Middle frontal gyrus (tissue), 1 donor: ENCODE results near the gene CELF4.
"Not testable (repeated sequence)": the region's sequence is repeated elsewhere in the genome, so short reads cannot be mapped to it uniquely, and the experiment has no call there.

Source experiments
- DNase-seq: peaks from one replicate; pipeline ENCODE4 v3.0.0-alpha.2; 2015; ENCODE audit warnings: low spot score; ENCODE audit errors: extremely low spot score

CELF4 gene

GRCh38 chr18:37364237-37364636 lies 201.4 kb downstream of the CELF4 start:
- no peak for DNase-seq

GRCh38 chr18:37362158-37362890 lies 203.3 kb downstream of the CELF4 start:
- no peak for DNase-seq

- DNase-seq, result no peak
These were observed 204.1 kb downstream of the CELF4 start for GRCh38 chr18:37361335-37362157.

GRCh38 chr18:37358061-37358460 lies 207.5 kb downstream of the CELF4 start:
- not testable (repeated sequence) for DNase-seq

GRCh38 chr18:37355772-37356171 lies 209.8 kb downstream of the CELF4 start:
- no peak for DNase-seq

GRCh38 chr18:37351110-37351509 lies 214.5 kb downstream of the CELF4 start:
- no peak for DNase-seq

GRCh38 chr18:37348729-37349128 lies 216.9 kb downstream of the CELF4 start:
- no peak for DNase-seq

GRCh38 chr18:37346048-37346447 lies 219.6 kb downstream of the CELF4 start:
- DNase-seq, result no peak

- no peak for DNase-seq
These were observed 222.1 kb downstream of the CELF4 start for GRCh38 chr18:37343542-37343851.

- DNase-seq, result no peak
These were observed 224.0 kb downstream of the CELF4 start for GRCh38 chr18:37341473-37342086.

- DNase-seq, result no peak
These were observed 224.6 kb downstream of the CELF4 start for GRCh38 chr18:37341016-37341415.

- DNase-seq, result no peak
These were observed 225.8 kb downstream of the CELF4 start for GRCh38 chr18:37339701-37340215.

- no peak for DNase-seq
These were observed 228.9 kb downstream of the CELF4 start for GRCh38 chr18:37336568-37337285.

GRCh38 chr18:37335409-37335736 lies 230.2 kb downstream of the CELF4 start:
- no peak for DNase-seq

GRCh38 chr18:37334631-37335408 lies 230.8 kb downstream of the CELF4 start:
- no peak for DNase-seq

GRCh38 chr18:37332628-37333420 lies 232.8 kb downstream of the CELF4 start:
- DNase-seq, result no peak

GRCh38 chr18:37332219-37332618 lies 233.4 kb downstream of the CELF4 start:
- no peak for DNase-seq

- no peak for DNase-seq
These were observed 235.4 kb downstream of the CELF4 start for GRCh38 chr18:37330173-37330572.

- DNase-seq, result no peak
These were observed 236.5 kb downstream of the CELF4 start for GRCh38 chr18:37328946-37329719.
